Dermis blood vessel endothelial cell (primary cell): ENCODE data around the gene BMPR2. TPM values are rescaled to one million over a fixed set of nuclear protein-coding genes. Genes with fewer than 3 reads are reported as not detected.
"Not testable (repeated sequence)": the region's sequence is repeated elsewhere in the genome, so short reads cannot be mapped to it uniquely, and the experiment has no call there.

Experiments
- DNase-seq: peaks from one replicate; pipeline ENCODE4 v3.0.0; 2010
- total RNA-seq: library from RNA; depleted of rRNA; stranded (reverse); fragments of >200 nt; gene quantifications from 2 replicates; pipeline ENCODE4 v1.2.3, GENCODE V29; 2014

The BMPR2 gene
- total RNA-seq, 1 donor from 2014 or later = 50.9 TPM

DNA sequence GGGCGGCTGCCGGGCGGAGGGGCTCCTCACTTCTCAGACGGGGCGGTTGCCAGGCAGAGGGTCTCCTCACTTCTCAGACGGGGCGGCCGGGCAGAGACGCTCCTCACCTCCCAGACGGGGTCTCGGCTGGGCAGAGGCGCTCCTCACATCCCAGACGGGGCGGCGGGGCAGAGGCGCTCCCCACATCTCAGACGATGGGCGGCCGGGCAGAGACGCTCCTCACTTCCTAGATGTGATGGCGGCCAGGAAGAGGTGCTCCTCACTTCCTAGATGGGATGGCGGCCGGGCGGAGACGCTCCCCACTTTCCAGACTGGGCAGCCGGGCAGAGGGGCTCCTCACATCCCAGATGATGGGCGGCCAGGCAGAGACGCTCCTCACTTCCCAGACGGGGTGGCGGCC is 159.2 kb downstream of the BMPR2 start:
- not testable (repeated sequence) for DNase-seq

GRCh38 chr2:202541137-202541536 is 165.0 kb downstream of the BMPR2 start:
- DNase-seq = no peak

DNA sequence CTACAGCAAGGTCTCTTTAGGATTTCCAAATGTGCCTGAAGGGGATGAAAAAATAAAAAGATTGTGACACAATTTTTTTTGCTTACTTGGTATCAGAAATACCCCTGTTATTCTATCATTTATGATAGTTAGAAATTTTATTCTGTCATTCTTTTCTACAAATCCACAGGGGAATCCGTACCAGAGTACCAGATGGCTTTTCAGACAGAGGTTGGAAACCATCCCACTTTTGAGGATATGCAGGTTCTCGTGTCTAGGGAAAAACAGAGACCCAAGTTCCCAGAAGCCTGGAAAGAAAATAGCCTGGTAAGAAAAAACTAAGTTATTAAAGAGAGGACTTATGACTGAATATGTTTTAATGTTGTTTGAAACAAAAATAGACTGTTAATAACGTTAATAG is 166.0 kb downstream of the BMPR2 start:
- DNase-seq = no peak

GRCh38 chr2:202545523-202545922 is 169.4 kb downstream of the BMPR2 start:
- no peak for DNase-seq

GRCh38 chr2:202545931-202546330 is 169.8 kb downstream of the BMPR2 start:
- DNase-seq = no peak

DNA sequence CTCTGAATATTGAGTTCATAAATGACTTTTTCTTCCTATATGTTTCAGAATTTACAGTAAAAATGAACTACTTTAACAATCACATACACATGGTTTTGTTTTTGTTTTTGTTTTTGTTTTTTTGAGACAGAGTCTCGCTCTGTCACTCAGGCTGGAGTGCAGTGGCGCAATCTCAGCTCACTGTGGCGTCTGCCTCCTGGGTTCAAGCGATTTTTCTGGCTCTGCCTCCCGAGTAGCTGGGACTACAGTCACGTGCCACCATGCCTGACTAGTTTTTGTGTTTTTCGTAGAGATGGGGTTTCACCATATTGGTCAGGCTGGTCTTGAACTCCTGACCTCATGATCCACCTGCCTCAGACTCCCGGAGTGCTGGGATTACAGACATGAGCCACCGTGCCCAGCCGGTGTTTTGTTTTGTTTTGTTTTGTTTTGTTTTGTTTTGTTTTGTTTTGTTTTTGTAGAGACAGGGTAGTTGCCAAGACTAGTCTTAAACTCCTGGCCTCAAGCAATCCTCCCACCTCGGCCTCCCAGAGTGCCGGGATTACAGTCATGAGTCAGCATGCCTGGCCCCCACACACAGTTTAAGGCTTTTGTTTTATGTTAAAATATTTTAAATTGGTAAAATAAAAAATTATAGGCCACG is 170.5 kb downstream of the BMPR2 start:
- not testable (repeated sequence) for DNase-seq

GRCh38 chr2:202548240-202548639 is 172.1 kb downstream of the BMPR2 start:
- no peak for DNase-seq

DNA sequence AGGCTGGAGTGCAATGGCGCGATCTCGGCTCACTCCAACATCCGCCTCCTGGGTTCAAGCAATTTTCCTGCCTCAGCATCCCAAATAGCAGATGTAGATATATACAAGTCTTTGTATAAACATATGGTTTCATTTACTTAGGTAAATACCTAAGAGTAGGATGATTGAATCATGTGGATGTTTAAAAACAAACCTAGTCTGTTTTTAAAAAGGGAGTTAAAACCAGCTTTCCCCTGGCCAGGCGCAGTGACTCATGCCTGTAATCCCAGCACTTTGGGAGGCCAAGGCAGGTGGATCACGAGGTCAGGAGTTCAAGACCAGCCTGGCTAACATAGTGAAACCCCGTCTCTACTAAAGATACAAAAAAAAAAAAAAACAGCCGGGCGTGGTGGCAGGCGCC is 174.9 kb downstream of the BMPR2 start:
- DNase-seq = not testable (repeated sequence)

GRCh38 chr2:202555356-202555755 is 179.2 kb downstream of the BMPR2 start:
- no peak for DNase-seq

- DNase-seq = no peak
Measured at GRCh38 chr2:202560200-202560599, 184.1 kb downstream of the BMPR2 start.

DNA sequence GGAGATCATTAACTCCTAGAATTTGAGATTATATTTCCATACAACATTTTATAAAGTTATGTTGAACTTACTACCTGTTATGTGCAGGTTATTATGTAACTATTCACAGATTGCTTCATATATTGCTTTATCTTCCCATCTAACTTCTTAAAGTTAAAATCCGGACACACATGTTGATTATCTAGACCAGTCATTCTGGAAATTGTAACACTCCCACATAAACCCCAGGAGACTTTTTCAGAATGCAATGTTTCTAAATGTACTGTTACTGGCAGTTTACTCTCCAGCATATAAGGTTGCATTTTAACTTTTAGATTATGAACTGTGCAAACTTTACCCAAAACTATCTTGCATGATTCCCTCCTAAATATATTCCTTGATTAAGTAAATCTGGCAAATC is 188.1 kb downstream of the BMPR2 start:
- DNase-seq = no peak

DNA sequence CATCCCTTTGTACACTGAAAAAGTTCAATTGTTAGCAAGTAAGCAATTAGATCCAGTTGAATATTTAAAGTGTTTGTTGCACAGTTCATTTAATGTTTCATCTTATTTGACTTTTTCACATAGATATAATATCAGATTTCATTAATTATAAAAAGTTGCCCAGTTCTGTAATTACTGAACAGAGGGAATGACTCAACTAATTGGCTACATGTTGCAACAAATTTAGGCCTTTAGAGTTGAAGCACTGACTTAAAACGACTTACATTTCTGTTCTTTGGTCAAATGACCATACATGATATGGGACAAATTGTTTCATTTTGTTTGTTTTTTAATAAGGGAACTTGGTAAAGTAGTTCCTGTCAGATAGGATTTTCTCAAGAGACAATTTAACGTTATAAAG is 190.2 kb downstream of the BMPR2 start:
- no peak for DNase-seq

- DNase-seq = no peak
Measured at GRCh38 chr2:202574541-202574940, 198.4 kb downstream of the BMPR2 start.

- DNase-seq = not testable (repeated sequence)
Measured at GRCh38 chr2:202575194-202575593, 199.1 kb downstream of the BMPR2 start.

- no peak for DNase-seq
Measured at GRCh38 chr2:202577250-202578183, 201.4 kb downstream of the BMPR2 start.

DNA sequence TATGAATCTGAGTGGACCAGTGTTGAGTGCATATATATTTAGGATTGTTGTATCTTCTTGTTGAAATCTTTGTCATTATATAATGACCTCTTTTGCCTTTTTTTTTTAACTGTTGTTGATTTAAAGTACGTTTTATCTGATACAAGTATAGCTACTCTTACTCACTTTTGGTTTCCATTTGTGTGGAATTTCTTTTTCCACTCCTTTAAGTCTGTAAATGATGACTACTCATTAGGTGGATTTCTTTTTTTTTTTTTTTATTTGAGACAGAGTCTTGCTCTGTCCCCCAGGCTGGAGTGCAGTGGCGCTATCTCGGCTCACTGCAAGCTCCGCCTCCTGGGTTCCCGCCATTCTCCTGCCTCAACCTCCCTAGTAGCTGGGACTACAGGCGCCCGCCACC is 206.7 kb downstream of the BMPR2 start:
- not testable (repeated sequence) for DNase-seq

DNA sequence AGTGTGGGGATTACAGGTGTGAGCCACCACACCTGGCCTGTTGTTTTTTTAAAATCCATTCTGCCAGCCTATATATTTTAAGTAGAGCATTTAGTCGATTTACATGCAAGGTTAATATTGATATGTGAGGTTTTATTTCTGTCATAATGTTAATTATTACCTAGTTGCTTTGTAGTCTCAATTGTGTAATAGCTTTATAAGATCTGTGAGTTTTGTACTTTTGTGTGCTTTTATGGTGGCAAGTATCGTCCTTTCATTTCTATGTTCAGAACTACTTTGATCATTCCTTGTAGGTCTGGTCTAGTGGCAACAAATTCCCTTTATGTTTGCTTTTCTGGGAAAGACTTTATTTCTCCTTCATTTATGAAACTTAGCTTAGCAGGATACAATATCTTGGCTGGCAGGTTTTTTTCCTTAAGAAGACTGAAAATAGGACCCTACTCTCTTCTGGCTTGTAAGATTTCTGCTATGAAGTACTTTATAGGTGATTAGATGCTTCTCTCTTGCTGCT is 207.6 kb downstream of the BMPR2 start:
- DNase-seq = no peak

DNA sequence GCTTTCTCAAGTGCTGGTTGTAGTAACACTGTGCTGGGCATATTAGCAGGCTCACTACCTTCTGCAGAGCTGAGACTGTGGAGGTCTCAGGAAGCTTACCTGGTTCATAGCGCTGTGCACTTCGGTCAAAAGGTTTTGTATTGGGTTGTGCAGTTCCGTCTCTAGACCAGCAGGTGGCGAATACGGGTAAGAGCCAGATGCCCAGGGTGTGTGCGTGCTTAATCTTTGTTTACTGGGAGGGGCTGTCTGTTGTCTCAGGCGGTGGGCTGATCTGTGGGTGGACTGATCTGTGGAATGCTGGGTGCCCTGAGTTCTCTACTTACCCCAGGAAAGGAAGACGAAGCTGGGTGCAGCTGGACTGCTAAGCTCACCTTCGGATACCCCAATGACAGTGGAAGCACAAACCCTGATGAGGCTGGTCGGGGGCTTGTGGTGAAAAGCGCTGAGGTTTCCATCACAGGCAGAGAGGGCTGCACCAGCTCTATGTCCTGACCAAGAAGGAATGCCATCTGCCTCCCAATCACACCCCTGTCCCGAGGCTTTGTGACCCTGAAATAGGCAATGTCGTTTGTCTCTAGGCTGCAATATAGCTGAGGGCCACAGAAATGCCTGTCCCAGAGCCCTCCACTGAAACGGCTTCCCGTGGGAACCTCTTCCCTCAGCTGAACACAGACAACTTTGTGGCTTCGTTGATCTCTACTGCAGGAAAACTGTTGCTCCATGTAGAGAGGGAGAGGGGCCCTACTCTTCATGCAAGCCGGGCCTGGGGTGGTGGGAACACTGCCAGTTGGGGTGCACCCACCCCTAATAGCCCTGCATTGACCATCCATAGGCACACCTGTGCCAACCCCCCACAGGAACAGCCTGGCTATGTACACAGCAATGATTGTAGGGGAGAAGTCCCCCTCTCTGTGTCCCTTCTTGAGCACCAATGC is 212.8 kb downstream of the BMPR2 start:
- DNase-seq = peak; percentile 80

DNA sequence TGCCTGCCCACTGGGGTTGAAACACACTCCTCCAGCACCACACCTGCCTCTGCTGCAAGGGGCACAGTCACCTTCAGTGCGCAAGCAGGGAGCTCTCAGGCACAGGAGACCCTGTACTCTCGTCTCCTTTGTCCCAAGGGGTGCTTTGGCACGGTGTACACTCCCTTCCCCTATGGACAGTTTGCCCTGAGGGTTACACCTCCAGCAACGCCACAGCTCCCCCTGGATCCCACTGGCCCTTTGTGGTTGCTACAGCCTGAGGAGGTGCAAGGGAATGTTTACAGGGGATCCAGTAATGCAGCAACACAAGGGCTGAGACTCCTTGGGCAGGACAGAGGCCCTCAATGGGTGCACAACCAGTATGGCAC is 213.4 kb downstream of the BMPR2 start:
- DNase-seq = no peak

DNA sequence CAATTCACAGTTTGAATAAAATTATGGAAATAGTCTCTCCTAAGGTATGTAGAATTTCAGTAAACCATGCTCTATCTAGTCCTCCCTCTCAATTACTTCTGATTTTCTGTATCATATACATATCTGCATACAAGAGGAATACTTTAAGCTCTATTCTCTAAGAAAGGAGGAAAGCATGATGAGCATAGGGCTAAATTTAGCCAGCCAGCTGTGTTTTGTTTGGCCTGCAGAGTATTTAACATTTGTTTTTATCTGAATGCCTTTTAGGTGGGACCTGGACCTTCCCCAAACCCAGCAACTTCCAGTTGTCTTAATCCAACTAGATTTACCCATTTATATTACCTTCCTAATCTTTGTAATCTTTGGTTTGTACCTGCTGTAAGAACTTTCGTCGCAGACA is 216.4 kb downstream of the BMPR2 start:
- DNase-seq = peak; percentile 13

DNA sequence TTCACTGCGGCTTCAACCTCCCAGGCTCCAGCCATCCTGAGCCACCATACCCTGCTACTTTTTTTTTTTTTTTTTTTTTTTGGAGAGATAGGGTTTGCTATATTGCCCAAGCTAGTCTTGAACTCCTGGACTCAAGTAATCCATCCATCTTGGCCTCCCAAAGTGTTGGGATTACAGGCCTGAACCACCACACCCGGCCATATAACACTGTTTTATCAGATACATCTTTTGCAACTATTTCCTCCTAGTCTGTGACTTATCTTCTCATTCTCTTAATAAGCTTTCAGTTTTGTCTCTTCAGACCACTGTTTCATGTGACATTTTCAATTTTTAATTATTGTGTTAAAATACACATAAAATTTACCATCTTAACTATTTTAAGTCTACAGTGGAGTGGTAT is 223.0 kb downstream of the BMPR2 start:
- no peak for DNase-seq

GRCh38 chr2:202599911-202600310 is 223.8 kb downstream of the BMPR2 start:
- DNase-seq = no peak

DNA sequence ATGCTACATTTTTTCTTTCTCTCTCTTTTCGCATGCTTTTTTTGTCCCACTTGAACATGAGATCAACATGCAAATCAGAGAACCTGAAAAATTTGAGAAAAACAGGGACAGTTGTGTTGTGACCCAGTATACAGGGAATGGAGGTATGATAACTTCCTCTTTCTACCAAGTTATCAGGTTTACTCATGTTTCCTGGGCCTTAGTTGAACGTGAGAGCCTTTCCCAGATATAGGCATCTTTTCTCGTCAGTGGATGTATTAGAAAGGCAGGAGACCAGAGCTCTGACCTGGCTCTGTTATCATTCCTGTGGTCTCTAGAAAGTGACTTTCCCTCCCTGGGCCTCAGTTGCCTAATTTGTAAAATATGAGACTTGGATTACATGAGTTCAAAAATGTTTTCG is 228.6 kb downstream of the BMPR2 start:
- DNase-seq = no peak
